Prostate gland (tissue), 2 donors: Measurements from ENCODE around the gene ABCC5. TPM values are rescaled to one million over a fixed set of nuclear protein-coding genes. Genes with fewer than 3 reads are reported as not detected.
A peak's percentile ranks its signal among the peaks of the same experiment; 100 is the strongest.

Experiments used
- DNase-seq: peaks from one replicate; pipeline ENCODE4 v3.0.0-alpha.2; 2019; ENCODE audit warnings: low spot score
- H3K27ac ChIP-seq, 2 donors: fragments of 200-600 bp; sonication (generic); 2 replicates each; pipeline ENCODE4 v1.5.1; 2017 to 2019
- H3K27me3 ChIP-seq: fragments of 200-600 bp; sonication (generic); replicated peaks from 2 replicates; pipeline ENCODE4 v1.5.1; 2019; ENCODE audit not compliant: insufficient read depth
- H3K36me3 ChIP-seq, 2 donors: fragments of 200-600 bp; sonication (generic); 1 replicate in 1 of 2; 2 replicates in 1 of 2; pipeline versions ENCODE4 v1.5.1 to v1.8.1; 2017 to 2019
- H3K4me1 ChIP-seq: fragments of 200-600 bp; sonication (generic); replicated peaks from 2 replicates; pipeline ENCODE4 v1.5.1; 2019
- H3K4me3 ChIP-seq, 2 donors: fragments of 200-600 bp; sonication (generic); 2 replicates each; pipeline ENCODE4 v1.5.1; 2017 to 2019
- H3K9me3 ChIP-seq: fragments of 200-600 bp; sonication (generic); 2 replicates; pipeline ENCODE4 v1.5.1; 2017
- CTCF ChIP-seq, 4 experiments: fragments of 200-600 bp in 2 of 4; fragments of 450-650 bp in 2 of 4; sonication (generic) in 2 of 4; IDR thresholded peaks; 1 replicate in 3 of 4; 2 replicates in 1 of 4; pipeline ENCODE4 v1.5.1; 2016 to 2019; ENCODE audit warnings: antibody characterized with exemption in 4 of 4, mild to moderate bottlenecking in 2 of 4, moderate library complexity in 2 of 4
- POLR2A ChIP-seq: fragments of 450-650 bp; IDR thresholded peaks from one replicate; pipeline ENCODE4 v1.6.1; 2016; ENCODE audit warnings: antibody characterized with exemption, mild to moderate bottlenecking
- POLR2AphosphoS5 ChIP-seq: sonication (generic); formaldehyde crosslinking; IDR thresholded peaks from one replicate; pipeline ENCODE4 v1.6.1; 2017; ENCODE audit warnings: antibody characterized with exemption
- WGBS: methylation state at CpG from one replicate; pipeline ENCODE4 v1.1.5; 2018; 5-methylcytosine and 5-hydroxymethylcytosine counted together
- intact Hi-C: fragments of 100-400 bp; cut with DNase I; formaldehyde crosslinking; loops from one replicate; pipeline ENCODE4 v1.14.2; 2022
- total RNA-seq, 2 donors: library from RNA; depleted of rRNA; stranded (reverse); fragments of >200 nt; gene quantifications; one replicate each; pipeline ENCODE4 v1.1.0, GENCODE V29; 2016

Gene ABCC5
- total RNA-seq, 2 donors from 2014 or later = 17.9 to 43.6 TPM

DNA sequence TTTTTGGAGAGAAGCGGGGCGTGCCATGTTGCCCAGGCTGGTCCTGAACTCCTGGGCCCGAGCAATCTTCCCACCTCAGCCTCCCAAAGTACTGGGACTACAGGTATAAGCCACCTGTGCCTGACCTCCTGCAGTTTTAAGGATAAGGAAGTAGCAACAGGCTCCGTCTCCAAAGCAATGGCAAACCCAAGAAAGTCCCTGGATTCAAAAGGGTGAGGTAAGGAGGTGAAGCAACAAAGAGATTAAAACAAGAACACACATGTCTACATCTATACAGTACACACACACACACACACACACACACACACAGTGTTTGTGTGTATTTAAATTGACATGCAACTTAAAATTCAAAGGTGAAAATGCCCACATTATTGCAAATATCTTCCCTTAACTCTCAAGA is 58.9 kb downstream of the ABCC5 start:
- H3K9me3 ChIP-seq = no peaks in the 10 kb centered on the region
- intact Hi-C loops = no loop called here
- H3K4me3 ChIP-seq = no peak overlapping the region
- H3K36me3 ChIP-seq = no peaks in the 10 kb centered on the region
- no peak for TF ChIP-seq POLR2AphosphoS5
- no peak for TF ChIP-seq POLR2A
- TF ChIP-seq CTCF (IDR thresholded peaks at IDR 0.05) = no peak
- H3K27ac ChIP-seq = no peak overlapping the region
- H3K27me3 ChIP-seq = no peaks in the 10 kb centered on the region
- 88% methylated on average over 4 of the region's 4 CpGs for WGBS
- no peaks in the 10 kb centered on the region for H3K4me1 ChIP-seq
- no peak for DNase-seq

GRCh38 chr3:183958226-183958625 is 59.5 kb downstream of the ABCC5 start:
- no peak for DNase-seq
- no peaks in the 10 kb centered on the region for H3K4me1 ChIP-seq
- H3K4me3 ChIP-seq = no peak overlapping the region
- no peaks in the 10 kb centered on the region for H3K9me3 ChIP-seq
- 58% methylated on average over 3 of the region's 3 CpGs for WGBS
- H3K27ac ChIP-seq = no peak overlapping the region
- H3K36me3 ChIP-seq = no peaks in the 10 kb centered on the region
- peak; percentile 48 for TF ChIP-seq POLR2AphosphoS5
- TF ChIP-seq CTCF (IDR thresholded peaks at IDR 0.05) = no peak
- TF ChIP-seq POLR2A = no peak
- intact Hi-C loops = no loop called here
- no peaks in the 10 kb centered on the region for H3K27me3 ChIP-seq

DNA sequence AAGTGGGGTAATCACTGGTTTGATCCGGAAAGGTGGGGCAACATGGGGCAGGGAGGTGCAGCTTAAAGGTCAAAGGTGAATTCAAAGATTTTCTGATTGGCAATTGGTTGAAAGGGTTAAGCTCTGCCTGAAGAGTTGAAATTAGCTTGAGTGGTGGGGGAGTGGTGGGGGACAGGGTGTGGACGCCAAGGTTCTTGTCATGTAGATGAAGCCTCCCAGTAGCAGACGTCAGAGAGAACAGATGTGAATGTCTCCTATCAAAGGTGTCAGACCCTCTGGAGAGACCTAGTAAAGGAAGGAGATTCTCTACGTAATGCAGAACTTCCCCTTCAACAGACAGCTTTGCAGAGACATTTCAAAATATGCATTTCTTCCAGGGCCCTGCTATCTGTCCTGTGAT is 62.8 kb downstream of the ABCC5 start:
- DNase-seq = no peak
- intact Hi-C loops = no loop called here
- H3K27me3 ChIP-seq = no peaks in the 10 kb centered on the region
- H3K27ac ChIP-seq = no peak overlapping the region
- no peaks in the 10 kb centered on the region for H3K4me1 ChIP-seq
- TF ChIP-seq POLR2AphosphoS5 = no peak
- TF ChIP-seq CTCF (IDR thresholded peaks at IDR 0.05) = no peak
- TF ChIP-seq POLR2A = no peak
- 76% methylated on average over 4 of the region's 4 CpGs for WGBS
- H3K9me3 ChIP-seq = no peaks in the 10 kb centered on the region
- no peaks in the 10 kb centered on the region for H3K36me3 ChIP-seq
- H3K4me3 ChIP-seq = no peak overlapping the region

DNA sequence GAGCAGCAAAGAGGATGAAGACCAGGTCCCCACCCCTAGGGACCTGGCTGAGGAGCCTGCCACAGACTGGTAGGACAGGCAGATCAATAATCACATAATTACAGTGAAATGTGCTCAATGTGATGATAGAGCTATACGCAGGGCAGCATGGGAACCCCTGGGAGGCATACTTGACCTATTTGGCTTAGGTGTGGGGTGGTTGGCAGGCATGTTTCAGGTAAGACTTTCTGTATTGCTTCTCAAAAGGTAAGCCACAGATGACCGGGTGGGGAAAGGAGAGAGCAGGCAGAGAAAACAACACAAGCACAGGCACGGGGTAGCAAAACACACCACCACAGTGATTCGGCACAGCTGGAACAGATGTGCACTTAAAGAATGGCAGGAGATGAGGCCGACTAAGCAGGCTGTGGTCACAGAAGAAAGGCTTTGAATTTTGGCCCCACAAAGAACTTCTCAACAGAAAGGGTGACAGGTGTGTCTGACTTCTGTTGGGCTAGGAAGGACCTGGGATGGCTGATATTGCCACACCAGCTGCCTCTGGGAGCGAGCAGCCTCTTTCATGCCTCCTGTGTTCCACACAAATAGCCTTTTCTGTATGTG is 64.1 kb downstream of the ABCC5 start:
- no peak for DNase-seq
- Histone ChIP-seq H3K36me3 (no peaks in the 10 kb centered on the region), H3K27ac (no peak overlapping the region), H3K4me3 (no peak overlapping the region), H3K27me3 (no peaks in the 10 kb centered on the region), H3K4me1 (no peaks in the 10 kb centered on the region), H3K9me3 (no peaks in the 10 kb centered on the region)
- intact Hi-C loops = no loop called here
- TF ChIP-seq POLR2AphosphoS5 = no peak
- TF ChIP-seq POLR2A = no peak
- no peak for TF ChIP-seq CTCF (IDR thresholded peaks at IDR 0.05)
- WGBS = 85% methylated on average over 6 of the region's 6 CpGs

- no peak for TF ChIP-seq CTCF (IDR thresholded peaks at IDR 0.05)
- TF ChIP-seq POLR2A = no peak
- no peak for TF ChIP-seq POLR2AphosphoS5
- H3K27ac ChIP-seq = no peak overlapping the region
- H3K9me3 ChIP-seq = no peaks in the 10 kb centered on the region
- no peak for DNase-seq
- H3K4me3 ChIP-seq = no peak overlapping the region
- no peaks in the 10 kb centered on the region for H3K4me1 ChIP-seq
- H3K27me3 ChIP-seq = no peaks in the 10 kb centered on the region
- WGBS = 90% methylated on average over 13 of the region's 13 CpGs
- H3K36me3 ChIP-seq = no peaks in the 10 kb centered on the region
- intact Hi-C loops = no loop called here
Observed at GRCh38 chr3:183951459-183951858, 66.2 kb downstream of the ABCC5 start.
